ENCODE results near the gene LMTK3. TPM values are rescaled to one million over a fixed set of nuclear protein-coding genes. Genes with fewer than 3 reads are reported as not detected.
"Not testable (repeated sequence)": the region's sequence is repeated elsewhere in the genome, so short reads cannot be mapped to it uniquely, and the experiment has no call there.

The LMTK3 gene
- total RNA-seq, 1 donor from 2014 or later = under 0.01 TPM

DNA sequence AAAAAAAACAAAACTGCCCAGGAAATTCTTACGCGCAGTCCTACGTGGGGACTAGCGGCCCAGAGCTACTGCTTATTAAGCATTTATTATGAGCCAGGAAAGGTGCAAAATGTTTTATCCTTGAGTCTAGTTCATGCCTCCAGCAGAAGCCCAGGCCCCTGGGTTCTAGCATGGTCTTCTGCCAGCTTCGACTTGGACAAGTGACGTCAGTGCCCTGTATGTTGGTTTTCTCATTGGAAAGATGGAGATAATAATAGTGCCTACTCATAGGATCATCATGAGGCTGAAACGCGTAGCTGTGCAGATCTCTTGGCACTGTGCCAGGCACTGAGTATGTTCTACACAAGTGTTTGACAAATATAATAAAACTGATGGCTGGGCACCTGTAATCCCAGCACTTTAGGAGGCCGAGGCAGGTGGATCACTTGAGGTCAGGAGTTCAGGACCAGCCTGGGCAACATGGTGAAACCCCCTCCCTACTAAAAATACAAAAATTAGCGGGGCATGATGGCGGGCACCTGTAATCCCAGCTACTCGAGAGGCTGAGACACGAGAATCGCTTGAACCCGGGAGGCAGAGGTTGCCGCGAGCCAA lies 28.0 kb upstream of the LMTK3 start:
- no peak for DNase-seq (ENCODE audit: low read depth, low spot score)

DNA sequence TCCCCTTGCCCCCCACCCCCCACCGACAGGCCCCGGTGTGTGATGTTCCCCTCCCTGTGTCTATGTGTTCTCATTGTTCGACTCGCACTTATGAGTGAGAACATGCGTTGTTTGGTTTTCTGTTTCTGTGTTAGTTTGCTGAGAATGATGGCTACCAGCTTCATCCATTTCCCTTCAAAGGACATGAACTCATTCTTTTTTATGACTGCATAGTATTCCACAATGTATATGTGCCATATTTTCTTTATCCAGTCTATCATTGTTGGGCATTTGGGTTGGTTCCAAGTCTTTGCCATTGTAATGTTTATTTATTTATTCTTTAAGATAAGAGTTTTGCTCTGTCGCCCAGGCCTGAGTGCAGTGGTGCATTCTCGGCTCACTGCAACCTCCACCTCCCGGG lies 26.4 kb upstream of the LMTK3 start:
- DNase-seq (ENCODE audit: low read depth, low spot score) = not testable (repeated sequence)

DNA sequence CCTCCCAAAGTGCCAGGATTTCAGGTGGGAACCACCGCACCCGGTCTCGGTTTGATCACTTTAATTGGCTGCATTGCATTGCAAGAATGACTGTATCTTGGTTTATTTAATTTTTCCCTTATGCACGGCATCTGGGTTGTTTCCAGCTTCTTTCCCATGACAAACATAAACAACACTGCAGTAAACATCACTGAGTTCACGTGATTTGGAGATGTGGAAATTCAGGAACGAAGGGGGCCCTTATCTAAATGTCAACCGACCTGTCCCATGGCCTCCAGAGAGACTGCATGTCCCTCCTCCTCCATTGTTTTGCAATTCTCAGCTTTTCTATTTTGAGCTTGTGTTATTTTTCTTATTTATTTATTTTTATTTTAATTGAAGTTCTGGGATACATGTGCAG lies 25.9 kb upstream of the LMTK3 start:
- DNase-seq (ENCODE audit: low read depth, low spot score) = no peak

DNA sequence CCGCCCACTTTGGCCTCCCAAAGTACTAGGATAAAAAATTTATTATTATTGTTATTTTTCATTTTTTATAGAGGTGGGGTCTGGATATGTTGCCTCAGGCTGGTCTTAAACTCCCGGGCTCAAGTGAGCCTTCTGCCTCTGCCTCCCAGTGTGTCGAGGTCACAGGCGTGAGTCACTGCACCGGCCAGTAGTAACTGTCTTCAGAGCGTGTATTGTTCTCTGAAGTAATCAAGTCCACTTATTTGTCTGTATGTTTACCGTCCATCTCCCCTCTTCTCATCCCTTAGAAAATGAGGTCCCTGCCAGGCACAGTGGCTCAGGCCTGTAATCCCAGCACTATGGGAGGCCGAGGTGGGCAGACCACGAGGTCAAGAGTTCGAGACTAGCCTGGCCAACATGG lies 22.1 kb upstream of the LMTK3 start:
- DNase-seq (ENCODE audit: low read depth, low spot score) = no peak

DNA sequence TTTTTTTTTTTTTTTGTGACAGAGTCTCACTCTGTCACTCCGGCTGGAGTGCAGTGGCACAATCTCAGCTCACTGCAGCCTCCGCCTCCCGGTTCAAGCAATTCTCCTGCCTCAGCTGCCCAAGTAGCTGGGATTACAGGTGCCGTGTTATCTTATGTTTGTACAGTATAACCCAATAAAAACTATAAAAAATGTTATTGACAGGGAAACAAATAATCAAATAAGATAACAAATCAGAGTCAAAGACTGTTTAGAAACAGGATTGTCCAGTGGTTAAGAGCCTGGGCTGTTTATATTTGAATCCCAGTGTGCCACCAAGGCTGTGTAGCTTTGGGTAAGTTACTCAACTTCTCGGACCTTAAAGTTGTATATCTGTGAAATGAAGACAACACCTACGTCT lies 19.1 kb upstream of the LMTK3 start:
- no peak for DNase-seq (ENCODE audit: low read depth, low spot score)

DNA sequence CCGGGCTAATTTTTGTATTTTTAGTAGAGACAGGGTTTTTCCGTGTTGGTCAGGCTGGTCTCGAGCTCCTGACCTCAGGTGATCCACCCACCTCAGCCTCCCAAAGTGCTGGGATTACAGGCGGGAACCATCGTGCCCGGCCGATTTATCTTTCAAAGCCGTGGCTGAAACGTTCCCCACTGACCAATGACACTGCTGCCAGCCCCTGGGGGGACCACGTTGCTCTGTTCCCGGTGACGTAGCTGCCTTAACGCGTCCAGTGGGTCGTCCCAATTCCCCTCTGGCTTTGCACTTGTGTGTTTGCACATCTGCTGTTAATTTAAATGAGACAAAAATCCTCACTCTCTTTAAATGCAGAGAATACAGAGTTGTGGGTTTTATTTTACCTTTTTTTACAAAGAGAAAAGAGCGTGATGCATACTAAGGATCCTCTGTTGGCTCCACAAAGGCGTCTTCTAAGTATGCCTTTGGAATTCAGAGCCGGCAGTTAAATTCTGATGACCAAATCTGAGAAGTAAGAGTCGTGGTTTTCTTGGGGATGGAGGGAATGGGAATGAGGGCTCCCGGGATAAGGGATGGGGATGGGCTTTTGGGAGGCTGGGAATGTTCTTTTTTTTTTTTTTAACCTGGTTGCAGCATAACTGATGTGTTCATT lies 18.6 kb upstream of the LMTK3 start:
- no peak for DNase-seq (ENCODE audit: low read depth, low spot score)

DNA sequence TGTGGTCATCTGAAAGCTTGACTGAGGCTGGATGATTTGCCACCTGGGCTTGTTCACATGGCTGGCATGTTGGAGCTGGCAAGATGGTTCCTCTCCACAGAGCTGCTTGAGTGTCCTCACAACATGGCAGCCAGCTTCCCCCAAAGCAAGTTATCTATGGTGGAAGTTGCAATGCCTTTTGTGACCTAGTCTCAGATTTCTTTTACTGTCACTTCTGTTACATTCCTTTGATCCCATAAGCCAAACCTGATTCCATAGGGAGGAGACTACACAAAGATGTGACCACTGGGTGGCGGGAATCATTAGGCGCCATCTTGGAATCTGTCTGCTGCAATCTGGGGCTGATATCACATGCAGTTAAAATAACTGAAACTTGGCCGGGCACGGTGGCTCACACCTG lies 17.5 kb upstream of the LMTK3 start:
- DNase-seq (ENCODE audit: low read depth, low spot score) = no peak

DNA sequence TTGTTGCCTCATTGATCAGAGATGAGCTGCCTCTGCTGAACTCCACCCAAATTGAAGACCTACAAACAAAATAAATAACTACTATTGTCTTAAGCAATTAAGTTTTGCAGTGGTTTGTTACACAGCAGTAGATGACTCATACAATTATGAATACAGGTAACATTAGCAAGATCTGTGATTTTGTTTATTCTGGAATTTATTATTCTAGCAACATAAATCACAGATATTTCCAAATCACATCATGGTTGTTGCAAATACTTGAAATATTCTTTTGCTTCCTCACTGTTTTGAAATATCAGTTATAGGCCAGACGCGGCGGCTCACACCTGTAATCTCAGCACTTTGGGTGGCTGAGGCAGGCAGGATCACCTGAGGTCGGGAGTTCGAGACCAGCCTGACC lies 13.1 kb upstream of the LMTK3 start:
- no peak for DNase-seq (ENCODE audit: low read depth, low spot score)

DNA sequence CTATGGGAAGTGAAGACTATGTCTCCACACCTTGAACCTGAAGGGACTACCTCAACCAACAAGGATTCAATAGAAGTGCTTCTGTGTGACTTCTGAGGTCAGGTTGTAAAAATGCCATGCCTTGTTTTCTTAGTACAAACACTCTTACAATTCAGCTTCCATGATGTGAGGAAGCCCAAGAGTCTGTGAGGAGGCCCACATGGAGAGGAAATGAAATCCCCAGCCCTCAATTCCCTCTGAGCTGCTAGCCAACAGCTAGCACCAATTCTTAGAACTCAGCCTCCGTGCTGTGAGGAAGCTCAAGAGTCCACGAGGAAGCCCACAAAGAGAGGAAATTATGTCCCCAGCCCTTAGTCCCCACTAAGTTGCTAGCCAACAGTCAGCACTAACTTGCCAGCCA lies 12.6 kb upstream of the LMTK3 start:
- DNase-seq (ENCODE audit: low read depth, low spot score) = no peak

DNA sequence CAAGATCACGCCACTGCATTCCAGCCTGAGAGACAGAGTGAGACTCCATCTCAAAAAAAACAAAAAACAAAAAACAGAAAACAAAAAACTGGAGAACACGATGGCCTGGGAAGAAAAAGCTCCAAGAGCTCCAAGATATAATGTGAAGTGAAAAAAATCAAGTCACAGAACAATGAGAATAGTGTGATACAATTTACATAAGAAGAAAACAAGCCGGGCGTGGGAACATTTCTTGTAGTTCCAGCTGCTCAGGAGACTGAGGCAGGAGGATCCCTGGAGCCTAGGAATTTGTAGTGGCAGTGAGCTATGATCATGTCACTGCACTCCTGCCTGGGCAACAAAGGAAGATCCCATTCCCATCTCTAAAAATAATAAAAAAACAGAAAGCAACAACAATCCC lies 8.5 kb upstream of the LMTK3 start:
- DNase-seq (ENCODE audit: low read depth, low spot score) = no peak

DNA sequence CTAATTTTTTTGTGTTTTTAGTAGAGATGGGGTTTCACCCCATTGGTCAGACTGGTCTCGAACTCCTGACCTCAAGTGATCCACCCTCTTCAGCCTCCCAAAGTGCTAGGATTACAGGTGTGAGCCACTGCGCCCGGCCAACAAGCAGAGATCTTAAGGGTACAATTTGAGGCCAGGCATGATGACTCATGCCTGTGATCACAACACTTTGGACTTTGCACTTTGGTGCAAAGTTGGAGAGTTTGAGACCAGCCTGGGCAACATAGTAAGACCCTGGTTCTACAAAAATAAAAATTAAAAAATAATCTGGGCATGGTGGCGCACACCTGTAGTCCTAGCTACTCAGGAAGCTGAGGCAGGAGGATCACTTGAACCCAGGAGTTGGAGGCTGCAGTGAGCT lies 7.8 kb upstream of the LMTK3 start:
- not testable (repeated sequence) for DNase-seq (ENCODE audit: low read depth, low spot score)

DNA sequence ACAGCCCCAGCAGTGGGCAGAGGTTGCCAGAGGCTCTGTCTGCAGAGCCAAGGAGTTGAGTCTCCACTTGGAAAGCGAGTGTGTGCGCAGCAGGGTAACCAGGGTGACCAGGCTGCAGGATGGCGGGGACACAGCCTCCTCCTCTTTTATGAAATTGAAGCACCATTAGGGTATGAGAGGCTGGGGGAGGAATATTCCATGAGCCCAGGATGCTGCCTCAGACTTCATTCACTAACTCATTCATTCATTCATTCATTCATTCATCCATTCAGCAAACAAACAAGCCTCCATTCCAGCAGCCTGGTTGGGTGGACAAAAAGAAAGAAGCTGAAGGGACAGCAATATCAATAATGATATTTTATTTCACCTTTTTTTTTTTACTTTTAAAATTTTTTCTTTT lies 6.6 kb upstream of the LMTK3 start:
- DNase-seq (ENCODE audit: low read depth, low spot score) = no peak

DNA sequence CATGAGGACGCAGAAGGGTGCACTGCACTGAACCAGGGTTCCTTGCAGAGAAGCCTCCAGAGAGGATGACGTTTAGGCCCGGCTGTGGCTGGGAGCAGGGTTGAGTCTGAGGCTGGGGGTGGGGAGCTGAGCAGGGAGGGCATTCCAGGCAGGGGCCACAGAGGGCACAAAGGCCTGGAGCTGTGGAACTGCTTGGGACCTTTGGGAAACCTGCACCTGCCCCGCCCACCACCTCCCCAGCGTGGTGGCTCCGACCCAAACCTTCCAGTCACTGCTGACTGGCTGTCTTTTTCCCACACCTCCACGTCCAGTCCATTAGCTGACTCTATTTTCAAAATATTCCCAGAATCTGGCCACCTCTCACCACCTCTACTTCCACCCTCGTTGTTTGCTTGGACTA lies 4.9 kb upstream of the LMTK3 start:
- no peak for DNase-seq (ENCODE audit: low read depth, low spot score)

DNA sequence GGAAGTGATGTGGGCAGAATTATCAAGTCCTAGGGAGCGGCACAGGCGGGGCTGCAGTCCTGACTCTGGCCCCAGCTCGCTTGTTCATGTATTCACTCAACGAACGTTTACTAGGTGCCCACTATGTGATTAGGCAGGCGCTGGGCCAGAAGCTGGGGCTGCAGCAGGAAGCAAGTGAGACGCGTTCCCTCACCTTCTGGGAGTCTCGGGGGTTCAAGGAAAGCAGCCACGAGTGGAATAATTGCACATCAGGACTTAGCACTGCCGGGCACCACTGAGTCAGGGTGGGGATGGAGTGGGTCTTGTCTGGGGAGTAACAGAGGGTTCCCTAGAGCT lies 2.5 kb upstream of the LMTK3 start:
- DNase-seq (ENCODE audit: low read depth, low spot score) = no peak

DNA sequence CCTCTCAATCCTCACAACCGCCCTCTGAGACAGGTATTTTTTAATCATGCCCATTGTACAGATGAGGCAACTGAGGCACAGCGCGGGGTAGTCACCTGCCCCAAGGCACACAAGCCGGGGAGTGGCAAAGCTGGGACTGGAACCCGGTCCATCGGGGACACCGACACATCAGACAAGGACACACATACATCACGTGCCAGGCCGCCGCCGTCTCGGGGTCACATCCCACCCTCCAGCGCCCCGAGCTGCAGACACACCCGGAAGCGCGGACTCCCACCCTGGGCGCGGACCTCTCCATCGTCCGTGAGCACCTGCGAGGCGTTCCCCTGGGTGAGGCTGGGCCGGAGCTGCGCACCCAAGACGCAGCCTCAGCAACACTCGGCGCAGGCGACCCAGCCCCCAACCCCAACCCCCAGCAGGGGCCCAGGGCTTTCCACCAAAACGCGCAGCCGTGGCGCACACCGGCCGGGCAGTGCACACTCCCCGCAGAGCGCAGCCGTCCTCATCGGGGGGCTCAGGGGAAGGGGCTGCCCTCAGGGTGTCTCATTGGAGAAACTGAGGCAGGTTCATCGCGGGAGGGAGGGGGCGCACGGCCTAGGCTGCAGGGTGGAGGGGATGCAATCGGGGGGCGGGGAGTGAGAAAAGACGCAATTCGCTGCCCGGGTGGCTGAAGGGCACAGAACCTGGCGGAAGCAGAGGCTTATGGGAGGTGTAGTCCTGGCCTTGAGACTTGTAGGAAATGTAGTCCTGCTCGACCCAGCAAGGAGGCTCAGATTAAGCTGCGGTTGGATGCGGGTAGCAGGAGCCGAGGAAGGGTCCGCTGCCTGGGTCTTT lies 1.9 kb upstream of the LMTK3 start:
- DNase-seq (ENCODE audit: low read depth, low spot score) = no peak

DNA sequence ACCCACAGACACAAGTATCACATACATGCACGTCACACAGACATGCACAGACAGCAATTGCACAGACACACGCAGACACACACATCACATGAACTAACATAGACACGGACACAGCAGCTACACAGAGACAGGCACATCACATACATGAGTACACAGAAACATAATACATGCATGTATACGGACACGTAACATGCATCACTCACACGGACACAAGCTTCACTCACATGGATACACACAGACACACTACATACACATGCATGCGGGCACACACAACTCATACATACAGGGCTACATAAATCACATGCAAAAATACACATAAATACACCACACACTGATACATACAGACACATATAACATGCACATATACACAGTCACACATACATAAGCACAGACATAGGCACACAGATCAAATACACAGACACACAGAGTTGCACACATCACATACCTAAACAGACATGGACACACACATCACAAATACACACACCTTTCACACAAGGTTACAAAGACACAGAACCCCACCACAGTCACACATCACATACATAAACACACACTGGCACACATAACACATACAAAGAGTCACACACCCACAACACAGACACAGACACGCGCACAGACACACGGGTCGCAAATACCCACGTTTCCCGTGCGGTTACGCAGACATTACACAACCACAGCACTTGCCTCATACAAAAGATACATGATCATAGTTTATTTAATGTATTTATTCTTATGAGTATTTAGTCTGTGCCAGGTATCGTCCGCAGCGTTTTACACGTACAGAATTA lies 1.1 kb upstream of the LMTK3 start:
- DNase-seq (ENCODE audit: low read depth, low spot score) = no peak

DNA sequence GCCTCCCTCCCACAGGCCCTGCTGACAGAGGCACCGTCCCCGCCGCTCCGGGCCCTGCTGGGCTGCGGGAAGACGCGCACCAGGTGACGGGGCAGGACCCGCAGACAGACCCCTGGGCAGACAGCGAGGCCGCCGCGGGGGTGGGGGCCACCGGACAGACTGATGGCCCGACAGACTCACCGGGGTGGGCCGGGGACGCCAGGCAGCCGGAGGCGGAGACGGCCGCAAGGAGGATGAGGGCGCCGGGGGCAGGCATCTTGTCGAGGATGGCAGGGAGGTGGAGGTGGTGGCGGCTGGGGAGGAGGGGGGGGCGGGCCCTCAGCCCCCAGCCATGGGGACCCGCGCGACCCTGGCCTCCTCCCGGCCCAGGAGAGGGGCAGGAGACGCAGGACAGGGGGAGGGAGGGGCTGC lies 309 bp downstream of the LMTK3 start:
- DNase-seq (ENCODE audit: low read depth, low spot score) = no peak

DNA sequence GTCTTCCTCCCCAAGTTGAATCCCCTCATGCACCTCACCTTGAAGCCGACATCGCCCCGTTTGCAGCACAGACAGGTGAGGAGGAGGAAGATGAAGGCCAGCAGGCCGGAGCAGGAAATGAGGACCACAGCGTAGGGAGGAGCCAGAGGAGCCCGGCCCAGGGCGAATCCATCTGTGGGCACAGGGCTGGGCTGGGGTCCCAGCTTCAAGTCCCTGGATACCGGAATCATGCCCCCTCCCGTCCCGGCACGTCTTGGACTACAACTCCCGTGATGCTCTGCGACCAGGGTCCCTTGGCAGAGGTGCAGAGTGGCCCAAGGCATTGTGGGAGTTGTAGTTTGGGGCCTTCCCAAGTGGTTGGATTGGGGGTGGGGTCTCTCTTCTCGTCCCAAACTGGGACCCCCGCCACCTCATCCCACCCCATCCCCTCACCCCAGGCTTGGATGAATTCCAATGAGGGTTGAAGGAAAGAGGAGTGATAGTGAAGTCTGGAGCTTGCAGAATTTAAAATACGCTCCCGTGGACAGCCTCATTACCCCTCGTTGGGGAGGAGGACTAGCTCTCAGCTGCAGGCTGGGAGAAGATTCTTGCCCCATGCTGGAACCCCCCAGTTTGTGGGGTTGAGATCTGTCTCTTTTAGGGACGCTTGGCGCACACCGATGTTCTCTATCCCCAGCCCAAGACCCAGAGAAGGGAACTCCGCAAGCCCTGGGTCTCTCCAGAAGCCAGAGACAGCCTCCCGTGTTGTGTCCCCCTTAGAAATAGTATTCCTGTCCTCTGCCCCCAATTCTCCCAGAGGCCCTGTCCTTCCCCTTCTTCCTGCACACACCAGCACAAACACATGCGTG lies 990 bp downstream of the LMTK3 start:
- DNase-seq (ENCODE audit: low read depth, low spot score) = no peak

DNA sequence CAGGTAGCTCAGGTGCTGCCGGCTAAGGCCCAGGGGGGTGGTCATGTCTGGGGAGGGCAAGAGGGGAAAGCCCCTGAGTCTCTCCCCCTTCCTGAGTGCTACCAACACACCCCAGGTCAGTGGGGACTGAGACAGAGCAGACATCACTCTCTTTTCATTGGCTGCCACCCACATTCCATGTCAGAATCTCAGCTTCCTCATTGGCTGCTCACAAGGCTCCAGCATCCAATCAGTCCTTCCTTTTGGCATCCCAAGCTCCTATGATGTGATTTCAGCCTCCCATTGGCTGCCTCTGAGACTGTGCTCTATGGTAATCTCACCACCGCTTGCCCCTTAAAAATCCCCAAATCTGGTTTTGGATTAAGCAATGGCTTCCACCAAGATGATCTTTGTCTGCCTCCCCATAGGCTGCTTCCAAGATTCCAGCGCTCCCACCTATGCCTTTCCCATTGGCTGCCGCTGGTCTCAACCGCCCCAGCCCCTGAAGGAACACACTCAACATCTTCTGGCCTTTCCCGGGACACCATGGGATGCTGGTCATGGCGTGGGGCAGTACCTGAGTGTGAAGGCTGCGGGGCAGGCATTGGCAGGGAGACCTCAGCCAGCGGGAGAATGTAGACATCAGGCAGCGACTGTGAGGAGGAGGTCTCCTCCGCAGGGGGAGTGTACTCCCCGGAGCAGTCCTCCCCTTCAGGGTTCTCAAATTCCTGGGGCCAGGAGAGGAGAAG lies 2.0 kb downstream of the LMTK3 start:
- DNase-seq (ENCODE audit: low read depth, low spot score) = no peak

DNA sequence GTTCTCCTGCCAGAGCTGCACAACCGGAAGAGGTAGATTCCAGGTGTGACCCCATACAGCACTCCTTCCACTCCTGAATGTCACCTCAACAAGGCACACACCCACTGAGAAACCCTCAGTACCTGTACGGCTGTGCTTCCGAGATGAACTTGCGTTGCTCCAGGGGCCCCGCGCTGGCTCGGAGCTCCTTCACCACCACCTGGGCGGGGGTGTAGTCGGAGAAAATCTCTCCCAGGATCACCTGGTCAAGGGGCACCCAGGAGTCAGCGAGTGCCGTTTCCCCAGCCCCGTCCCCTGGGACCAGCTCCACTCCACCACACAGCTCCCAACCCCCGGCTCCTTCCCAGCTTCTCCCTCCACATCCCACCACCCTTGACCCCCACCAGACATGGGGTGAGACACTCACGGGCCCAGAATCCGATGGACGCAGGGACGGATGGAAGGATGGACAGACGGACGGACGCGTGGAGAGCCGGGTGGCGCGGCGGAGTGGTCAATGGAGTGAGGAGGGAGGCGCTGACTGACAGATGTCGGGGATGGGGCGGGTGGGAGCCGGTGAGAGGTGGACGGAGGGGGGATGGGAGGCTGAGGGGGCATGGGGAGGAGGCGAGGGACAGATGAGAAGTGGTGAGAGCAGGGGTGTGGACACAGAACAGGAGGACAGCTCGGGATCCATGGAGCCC lies 2.8 kb downstream of the LMTK3 start:
- no peak for DNase-seq (ENCODE audit: low read depth, low spot score)
